GM23248 (cell line): ENCODE measurements around the gene TRMT2A.

Source experiments
- EZH2 ChIP-seq: fragments of 200-600 bp; sonication (generic); IDR thresholded peaks from 2 replicates; pipeline ENCODE4 v1.6.1; 2018; ENCODE audit warnings: antibody characterized with exemption, mild to moderate bottlenecking; ENCODE audit not compliant: insufficient read depth, poor library complexity, severe bottlenecking
- EZH2phosphoT487 ChIP-seq: fragments of 200-600 bp; sonication (generic); IDR thresholded peaks from 2 replicates; pipeline ENCODE4 v1.6.1; 2018; ENCODE audit warnings: antibody characterized with exemption, moderate library complexity, mild to moderate bottlenecking, low read depth; ENCODE audit not compliant: insufficient read depth

- no peak for TF ChIP-seq EZH2
- no peak for TF ChIP-seq EZH2phosphoT487
Observed at GRCh38 chr22:20068640-20069039, 48.4 kb downstream of the TRMT2A start.
